HFFc6 (cell line): ENCODE results near the gene ELP6. TPM values are rescaled to one million over a fixed set of nuclear protein-coding genes. Genes with fewer than 3 reads are reported as not detected.
"Not testable (repeated sequence)": the region's sequence is repeated elsewhere in the genome, so short reads cannot be mapped to it uniquely, and the experiment has no call there.

Experiments
- DNase-seq: peaks from one replicate; pipeline ENCODE4 v3.0.0-alpha.2; 2018
- H3K27ac Mint-ChIP-seq: 2 replicates; pipeline ENCODE4 v1.8.0; 2020; ENCODE audit warnings: mild to moderate bottlenecking, mixed read lengths
- H3K27me3 Mint-ChIP-seq: 2 replicates; pipeline ENCODE4 v1.8.0; 2021; ENCODE audit warnings: mild to moderate bottlenecking, moderate library complexity, mixed read lengths; ENCODE audit not compliant: insufficient read depth
- H3K36me3 Mint-ChIP-seq: 2 replicates; pipeline ENCODE4 v1.8.0; 2021; ENCODE audit warnings: low read depth, mixed read lengths
- H3K4me1 Mint-ChIP-seq: 2 replicates; pipeline ENCODE4 v1.8.0; 2020; ENCODE audit warnings: low read depth, mixed read lengths
- H3K4me3 Mint-ChIP-seq: 2 replicates; pipeline ENCODE4 v1.8.0; 2020; ENCODE audit warnings: mild to moderate bottlenecking, moderate library complexity, mixed read lengths
- H3K9me3 Mint-ChIP-seq: 2 replicates; pipeline ENCODE4 v1.8.0; 2020; ENCODE audit warnings: mild to moderate bottlenecking, mixed read lengths
- total RNA-seq, 6 experiments: library from RNA; stranded (reverse); fragmentation: NEBNext Ultra II Directional; extraction: Animal tissue kit (Norgen Biotek cat#: 25700); gene quantifications; 2 replicates in 1 of 6; 3 replicates in 5 of 6; pipeline ENCODE4 v1.2.3, GENCODE V29; 2021
- TF ChIP-seq, protein P1 (sequence below): fragments of 200-600 bp; sonication (generic); IDR thresholded peaks from 2 replicates; pipeline ENCODE4 v1.5.0; 2021; ENCODE audit warnings: antibody characterized with exemption, mild to moderate bottlenecking

The ELP6 gene
- total RNA-seq, 6 experiments from 2014 or later = 30.4 to 36.2 (median 34.5) TPM

DNA sequence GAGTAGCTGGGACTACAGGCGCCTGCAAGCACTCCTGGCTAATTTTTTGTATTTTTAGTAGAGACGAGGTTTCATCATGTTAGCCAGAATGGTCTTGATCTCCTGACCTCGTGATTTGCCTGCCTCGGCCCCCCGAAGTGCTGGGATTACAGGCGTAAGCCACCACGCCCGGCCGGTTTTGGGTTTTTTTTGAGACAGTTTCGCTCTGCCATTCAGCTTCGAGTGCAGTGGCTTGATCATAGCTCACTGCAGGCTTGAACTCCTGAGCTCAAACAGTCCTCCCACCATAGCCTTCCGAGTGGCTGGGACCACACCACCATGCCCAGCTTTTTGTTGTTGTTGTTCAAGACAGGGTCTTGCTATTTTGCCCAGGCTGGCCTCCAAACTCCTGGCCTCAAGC is 21.7 kb downstream of the ELP6 start:
- TF ChIP-seq, protein P1, sequence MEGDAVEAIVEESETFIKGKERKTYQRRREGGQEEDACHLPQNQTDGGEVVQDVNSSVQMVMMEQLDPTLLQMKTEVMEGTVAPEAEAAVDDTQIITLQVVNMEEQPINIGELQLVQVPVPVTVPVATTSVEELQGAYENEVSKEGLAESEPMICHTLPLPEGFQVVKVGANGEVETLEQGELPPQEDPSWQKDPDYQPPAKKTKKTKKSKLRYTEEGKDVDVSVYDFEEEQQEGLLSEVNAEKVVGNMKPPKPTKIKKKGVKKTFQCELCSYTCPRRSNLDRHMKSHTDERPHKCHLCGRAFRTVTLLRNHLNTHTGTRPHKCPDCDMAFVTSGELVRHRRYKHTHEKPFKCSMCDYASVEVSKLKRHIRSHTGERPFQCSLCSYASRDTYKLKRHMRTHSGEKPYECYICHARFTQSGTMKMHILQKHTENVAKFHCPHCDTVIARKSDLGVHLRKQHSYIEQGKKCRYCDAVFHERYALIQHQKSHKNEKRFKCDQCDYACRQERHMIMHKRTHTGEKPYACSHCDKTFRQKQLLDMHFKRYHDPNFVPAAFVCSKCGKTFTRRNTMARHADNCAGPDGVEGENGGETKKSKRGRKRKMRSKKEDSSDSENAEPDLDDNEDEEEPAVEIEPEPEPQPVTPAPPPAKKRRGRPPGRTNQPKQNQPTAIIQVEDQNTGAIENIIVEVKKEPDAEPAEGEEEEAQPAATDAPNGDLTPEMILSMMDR = no peak
- Mint-ChIP-seq H3K9me3 (no peaks in the 10 kb centered on the region), H3K4me1 (peaks cover 20% of the 10 kb centered on the region), H3K36me3 (peaks cover 12% of the 10 kb centered on the region; the same call in 1 of the 2 replicates), H3K27me3 (no peaks in the 10 kb centered on the region), H3K4me3 (no peak overlapping the region), H3K27ac (no peak overlapping the region)
- DNase-seq = no peak

DNA sequence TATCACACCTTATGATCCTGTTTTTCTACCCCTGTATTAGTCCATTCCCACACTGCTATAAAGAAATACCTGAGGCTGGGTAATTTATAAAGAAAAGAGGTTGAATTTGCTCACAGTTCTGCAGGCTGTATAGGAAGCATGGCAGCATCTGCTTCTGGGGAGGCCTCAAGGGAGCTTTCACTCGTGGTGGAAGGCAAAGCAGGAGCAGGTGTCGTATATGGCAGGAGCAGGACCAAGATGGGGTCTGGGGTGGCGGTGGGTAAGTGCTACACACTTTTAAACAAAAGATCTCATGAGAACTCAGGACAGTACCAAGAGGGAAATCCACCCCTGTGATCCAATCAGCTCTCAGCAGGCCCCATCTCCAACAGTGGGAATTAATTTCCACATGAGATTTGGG is 22.3 kb downstream of the ELP6 start:
- H3K27ac Mint-ChIP-seq = no peak overlapping the region
- peaks cover 21% of the 10 kb centered on the region for H3K4me1 Mint-ChIP-seq
- no peak for DNase-seq
- H3K4me3 Mint-ChIP-seq = no peak overlapping the region
- TF ChIP-seq, protein P1 = no peak
- H3K36me3 Mint-ChIP-seq = peaks cover 7% of the 10 kb centered on the region; the same call in 1 of the 2 replicates
- no peaks in the 10 kb centered on the region for H3K9me3 Mint-ChIP-seq
- H3K27me3 Mint-ChIP-seq = no peaks in the 10 kb centered on the region

DNA sequence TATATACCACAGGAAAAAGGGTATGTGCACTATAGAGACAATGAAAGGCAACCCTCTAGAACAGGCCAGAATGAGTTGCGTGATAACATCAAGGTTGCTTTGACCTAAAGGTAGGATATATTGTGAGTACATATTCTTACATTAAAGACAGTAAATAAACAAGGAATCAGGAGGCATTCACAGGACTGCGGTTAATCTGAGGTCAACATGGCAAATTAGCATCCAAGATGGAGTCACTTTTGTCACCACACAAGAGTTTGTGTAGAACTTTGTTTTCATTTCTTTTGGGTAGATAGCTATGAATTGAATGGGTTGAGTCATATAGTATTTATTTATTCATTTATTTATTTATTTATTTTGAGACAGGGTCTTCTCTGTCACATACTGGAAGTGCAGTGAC is 26.2 kb downstream of the ELP6 start:
- TF ChIP-seq, protein P1 = no peak
- Mint-ChIP-seq H3K27me3 (no peaks in the 10 kb centered on the region), H3K9me3 (no peaks in the 10 kb centered on the region), H3K27ac (no peak overlapping the region), H3K4me3 (no peak overlapping the region), H3K36me3 (no peaks in the 10 kb centered on the region; the same call in 1 of the 2 replicates), H3K4me1 (peaks cover 22% of the 10 kb centered on the region)
- DNase-seq = no peak

DNA sequence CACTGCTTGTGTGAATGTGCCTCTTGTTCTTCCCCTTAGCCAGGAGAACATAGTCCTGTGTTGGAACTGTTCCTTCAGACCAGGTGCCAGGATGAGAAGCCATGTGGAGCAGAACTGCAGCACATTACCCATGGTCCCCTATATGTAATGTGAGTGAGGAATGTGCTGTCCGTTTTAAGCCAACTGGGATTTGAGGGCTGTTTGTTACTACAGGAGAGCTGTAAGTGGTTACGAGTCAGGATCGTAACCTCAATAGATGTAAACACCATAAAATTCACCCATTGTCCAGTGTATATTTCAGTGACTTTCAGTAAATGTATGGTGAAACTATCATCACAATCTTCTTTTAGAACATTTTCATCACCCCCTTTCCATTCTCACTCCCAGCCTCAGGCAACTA is 27.7 kb downstream of the ELP6 start:
- no peak for DNase-seq
- H3K4me3 Mint-ChIP-seq = no peak overlapping the region
- no peaks in the 10 kb centered on the region for H3K9me3 Mint-ChIP-seq
- no peak overlapping the region for H3K27ac Mint-ChIP-seq
- TF ChIP-seq, protein P1 = no peak
- H3K4me1 Mint-ChIP-seq = peaks cover 22% of the 10 kb centered on the region
- H3K27me3 Mint-ChIP-seq = no peaks in the 10 kb centered on the region
- no peaks in the 10 kb centered on the region; the same call in 1 of the 2 replicates for H3K36me3 Mint-ChIP-seq

DNA sequence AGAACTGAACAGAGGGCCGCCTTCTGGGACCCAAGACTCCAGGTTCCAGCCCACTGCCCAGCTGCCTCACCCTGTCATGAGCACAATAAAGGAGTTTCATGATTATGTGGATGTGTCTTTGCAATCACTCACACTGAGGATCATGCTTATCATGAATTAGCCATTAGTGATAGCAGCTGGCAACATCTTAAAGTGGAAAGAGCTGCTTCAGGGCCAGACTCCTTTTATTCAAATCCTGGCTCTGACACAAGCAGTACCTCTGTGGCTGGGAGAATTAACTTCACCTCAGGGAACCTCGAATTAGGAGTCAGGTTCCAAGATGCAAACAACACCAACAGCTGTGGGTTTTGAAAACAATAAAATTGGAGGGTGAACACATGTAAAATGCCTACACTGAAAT is 31.1 kb downstream of the ELP6 start:
- H3K36me3 Mint-ChIP-seq = no peaks in the 10 kb centered on the region; the same call in 1 of the 2 replicates

DNA sequence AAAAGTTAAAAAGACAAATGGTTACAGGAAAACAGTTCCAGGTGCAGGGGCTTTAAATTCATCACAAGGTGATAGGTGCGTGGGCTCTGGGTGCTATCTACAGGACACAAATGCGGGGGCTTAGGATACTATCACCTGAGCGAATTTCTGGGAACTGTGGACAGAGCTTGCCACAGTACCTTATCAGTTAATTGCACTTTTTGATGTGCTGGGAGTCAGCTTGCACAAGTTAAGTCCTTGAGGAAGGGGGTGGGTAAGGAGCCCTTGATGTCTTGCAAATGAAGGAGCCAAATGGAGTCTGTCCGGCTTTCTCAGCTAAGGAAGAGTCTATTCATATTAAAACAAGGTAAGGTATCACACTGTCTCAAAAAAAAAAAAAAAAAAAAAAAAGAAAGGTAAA is 31.7 kb downstream of the ELP6 start:
- not testable (repeated sequence) for H3K36me3 Mint-ChIP-seq, H3K27ac Mint-ChIP-seq

More for the DNA sequence above, 31.1 kb downstream of the ELP6 start:
- H3K4me3 Mint-ChIP-seq = no peak overlapping the region
- TF ChIP-seq, protein P1 = no peak
- H3K4me1 Mint-ChIP-seq = peaks cover 12% of the 10 kb centered on the region
- no peak for DNase-seq
- H3K27ac Mint-ChIP-seq = no peak overlapping the region
- H3K27me3 Mint-ChIP-seq = no peaks in the 10 kb centered on the region
- no peaks in the 10 kb centered on the region for H3K9me3 Mint-ChIP-seq

DNA sequence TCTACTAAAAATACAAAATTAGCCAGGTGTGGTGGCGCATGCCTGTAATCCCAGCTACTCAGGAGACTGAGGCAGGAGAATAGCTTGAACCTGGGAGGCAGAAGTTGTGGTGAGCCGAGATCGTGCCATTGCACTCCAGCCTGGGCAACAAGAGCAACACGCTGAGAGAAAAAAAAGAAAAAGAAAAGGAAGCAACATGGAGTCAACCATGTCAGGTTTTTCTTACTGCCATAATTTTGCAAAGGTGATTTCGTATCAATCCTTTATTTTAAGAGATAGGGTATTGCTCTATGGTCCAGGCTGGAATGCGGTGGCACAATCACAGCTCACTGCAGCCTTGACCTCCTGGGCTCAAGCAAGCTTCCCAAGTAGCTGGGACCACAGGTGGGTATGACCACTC is 33.2 kb downstream of the ELP6 start:
- not testable (repeated sequence) for H3K27ac Mint-ChIP-seq, DNase-seq, H3K27me3 Mint-ChIP-seq, H3K36me3 Mint-ChIP-seq, H3K9me3 Mint-ChIP-seq, H3K4me3 Mint-ChIP-seq
- H3K4me1 Mint-ChIP-seq = peaks cover 11% of the 10 kb centered on the region

More for the DNA sequence above, 31.7 kb downstream of the ELP6 start:
- H3K4me3 Mint-ChIP-seq, H3K9me3 Mint-ChIP-seq, DNase-seq, H3K4me1 Mint-ChIP-seq, H3K27me3 Mint-ChIP-seq: not testable (repeated sequence)
